Activated T-cell treated with anti-CD3 and anti-CD28 coated beads for 4 hours (primary cell): ENCODE measurements around the gene DES.
"Not testable (repeated sequence)": the region's sequence is repeated elsewhere in the genome, so short reads cannot be mapped to it uniquely, and the experiment has no call there.

Experiments
- DNase-seq: peaks from one replicate; pipeline ENCODE4 v3.0.0-alpha.2; 2020

Gene DES

DNA sequence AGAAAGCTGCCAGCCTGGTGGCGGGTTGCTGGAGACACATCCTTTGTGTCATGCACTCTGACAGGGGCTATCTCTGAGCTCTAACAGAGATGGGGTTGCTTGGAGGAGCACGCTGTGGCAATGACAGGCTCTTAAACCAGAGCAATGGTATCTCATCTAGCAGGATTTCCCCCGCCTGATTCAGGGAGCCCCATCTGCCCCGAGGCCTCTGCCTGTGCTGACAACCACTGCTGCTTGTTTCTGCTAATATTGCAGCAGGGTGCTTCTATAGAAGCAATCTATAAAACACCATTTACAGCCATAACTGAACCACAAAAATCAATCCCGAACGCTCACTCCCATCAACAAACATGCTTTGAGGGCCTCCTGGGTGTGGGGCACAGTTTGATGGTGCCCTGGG, 17.6 kb upstream of the DES start:
- no peak for DNase-seq

- no peak for DNase-seq
Observed at GRCh38 chr2:219401606-219402005, 16.6 kb upstream of the DES start.

DNA sequence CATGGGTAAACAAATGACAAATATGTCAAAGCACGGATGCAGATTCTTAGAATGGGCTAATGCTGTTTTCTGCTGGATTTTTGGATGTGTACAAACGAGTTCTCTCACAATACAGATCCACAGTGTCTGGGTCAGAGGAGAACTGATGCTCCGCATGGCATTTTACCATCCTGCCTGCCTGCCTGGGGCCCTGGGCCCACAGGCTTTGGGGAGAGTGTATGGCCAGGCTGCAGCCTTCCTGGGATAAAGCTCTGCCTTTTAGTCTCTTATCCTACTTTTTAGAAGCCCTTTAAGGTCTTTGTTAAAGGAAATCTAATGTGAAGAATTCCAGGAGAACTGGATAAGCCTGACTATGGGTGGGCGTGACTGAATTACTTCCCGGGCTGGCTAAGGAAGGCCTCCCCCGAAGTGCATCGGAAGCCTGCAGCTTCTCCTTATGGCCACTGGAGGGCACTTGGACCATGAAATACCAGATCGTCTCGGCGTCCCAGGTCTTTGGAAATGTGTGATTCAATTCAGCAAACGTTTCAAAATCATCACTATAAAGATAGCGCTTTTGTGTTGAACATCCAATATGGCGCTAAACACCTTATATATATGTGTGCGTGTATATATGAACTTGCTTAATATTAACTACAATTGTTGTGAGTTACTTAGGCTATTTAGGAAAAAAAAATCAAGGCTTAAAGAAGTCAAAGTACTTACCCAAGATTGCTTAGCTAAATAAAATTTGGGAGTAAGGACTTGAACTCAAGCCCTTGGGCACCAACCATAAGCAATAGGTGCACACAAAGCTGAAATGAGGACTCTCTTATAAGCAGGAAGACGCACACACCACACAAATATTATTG, 15.3 kb upstream of the DES start:
- peak; percentile 54 for DNase-seq

- no peak for DNase-seq
Observed at GRCh38 chr2:219403861-219404260, 14.3 kb upstream of the DES start.

DNA sequence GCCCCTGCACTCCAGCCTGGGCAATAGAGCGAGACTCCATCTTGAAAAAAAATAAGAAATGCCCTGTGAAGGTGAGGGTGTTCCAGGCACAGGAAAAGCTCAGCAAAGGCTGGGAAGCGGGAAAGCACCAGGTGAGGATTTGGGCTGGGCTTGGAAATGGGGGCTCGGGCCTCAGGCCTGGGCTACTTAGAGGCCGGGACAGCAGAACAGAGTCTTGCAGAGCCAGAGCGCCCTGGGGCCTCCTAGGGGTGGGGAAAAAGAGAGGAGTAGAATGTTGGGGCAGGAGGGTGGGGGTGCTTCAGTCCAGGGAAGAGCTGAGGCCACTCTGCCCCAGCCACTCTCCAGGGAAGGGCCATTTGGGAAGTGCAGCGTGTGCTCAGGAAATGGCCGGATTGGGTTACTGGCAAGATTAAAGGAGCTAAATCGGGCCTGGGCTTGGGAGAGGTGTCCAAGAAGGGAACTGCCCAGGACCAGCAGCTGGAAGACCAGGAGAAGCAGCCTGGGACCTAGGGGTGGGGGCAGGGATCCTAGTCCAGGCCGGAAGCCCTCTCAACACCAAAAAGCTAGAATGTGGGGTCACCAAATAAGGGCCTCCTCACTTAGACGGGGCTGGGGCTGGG, 13.8 kb upstream of the DES start:
- DNase-seq = no peak

- no peak for DNase-seq
Observed at GRCh38 chr2:219404954-219405353, 13.2 kb upstream of the DES start.

DNA sequence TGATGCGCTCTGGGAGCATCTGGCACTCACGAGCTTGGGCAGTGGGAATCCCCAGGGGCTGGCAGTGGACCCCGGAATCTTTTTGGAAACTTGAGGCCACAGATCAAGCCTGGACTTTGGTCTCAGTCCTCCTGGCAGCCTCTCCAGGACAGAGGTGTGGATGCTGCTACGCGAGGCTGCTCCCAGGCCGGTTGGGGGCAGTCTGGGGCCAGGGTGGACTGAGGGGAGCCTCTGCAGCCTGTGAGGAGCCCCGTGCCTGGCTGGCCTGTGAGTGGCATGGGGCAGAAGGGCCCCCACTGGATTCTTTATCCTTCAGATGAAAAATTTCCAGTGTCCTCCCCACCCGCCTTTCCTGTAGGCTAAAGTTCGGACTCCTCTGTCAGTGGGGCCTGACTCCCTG, 12.7 kb upstream of the DES start:
- DNase-seq = no peak

DNA sequence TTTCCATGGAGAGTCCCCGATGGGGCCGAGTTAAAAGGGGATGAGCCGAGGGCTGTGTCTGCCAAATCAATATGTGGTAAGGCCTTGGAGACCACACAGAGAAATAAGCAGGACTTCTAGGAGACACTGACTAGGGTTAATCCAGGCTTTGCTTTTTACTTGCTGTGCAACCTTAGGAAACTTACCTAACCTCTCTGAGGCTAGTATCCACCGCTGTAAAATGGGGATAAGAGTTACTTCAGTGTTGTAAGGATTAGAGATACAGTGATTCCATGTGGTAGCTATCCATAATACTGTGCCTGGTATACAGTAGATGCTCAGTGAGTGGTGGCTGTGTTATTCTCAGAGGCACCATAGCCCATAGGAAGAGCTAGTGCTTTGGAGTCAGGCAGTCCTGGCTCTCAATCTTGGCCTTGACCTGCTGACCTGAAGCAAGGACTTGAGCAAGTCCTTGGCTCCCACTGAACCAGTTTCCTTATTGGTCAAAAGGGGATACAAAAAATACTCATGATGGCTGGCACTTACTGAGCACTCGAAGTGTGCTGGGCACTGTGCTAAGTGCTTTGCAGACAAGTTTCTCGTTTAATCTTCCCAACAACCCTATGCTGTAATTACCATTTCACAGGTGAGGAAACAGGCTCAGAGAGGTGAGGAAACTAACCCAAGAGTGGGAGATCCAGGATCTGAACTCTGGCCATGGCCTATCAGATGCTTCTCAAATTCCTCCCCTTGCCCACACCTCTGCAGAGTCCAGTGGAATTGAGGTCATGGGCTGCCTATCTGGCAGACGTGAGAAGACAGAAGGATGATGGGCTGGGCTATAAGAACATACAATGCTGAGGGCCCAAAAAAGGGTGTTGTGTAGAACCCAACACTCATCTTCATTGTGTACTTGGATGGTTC, 12.0 kb upstream of the DES start:
- no peak for DNase-seq

GRCh38 chr2:219406861-219407230, 11.3 kb upstream of the DES start:
- DNase-seq = no peak

DNA sequence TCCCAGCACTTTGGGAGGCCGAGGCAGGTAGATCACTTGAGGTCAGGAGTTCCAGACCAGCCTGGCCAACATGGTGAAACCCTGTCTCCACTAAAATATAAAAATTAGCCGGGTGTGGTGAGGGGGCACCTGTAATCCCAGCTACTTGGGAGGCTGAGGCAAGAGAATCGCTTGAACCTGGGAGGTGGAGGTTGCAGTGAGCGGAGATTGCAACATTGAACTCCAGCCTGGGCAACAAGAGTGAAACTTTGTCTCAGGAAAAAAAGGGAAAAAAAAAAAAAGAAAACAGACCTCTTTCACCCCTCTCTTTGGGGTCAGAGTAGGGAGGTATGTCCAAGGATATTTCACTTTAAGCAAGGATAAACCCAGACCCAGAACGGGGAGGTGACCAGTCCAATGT, 10.8 kb upstream of the DES start:
- DNase-seq = not testable (repeated sequence)

GRCh38 chr2:219408204-219408603, 10.0 kb upstream of the DES start:
- no peak for DNase-seq

GRCh38 chr2:219408631-219409030, 9.5 kb upstream of the DES start:
- DNase-seq = no peak

DNA sequence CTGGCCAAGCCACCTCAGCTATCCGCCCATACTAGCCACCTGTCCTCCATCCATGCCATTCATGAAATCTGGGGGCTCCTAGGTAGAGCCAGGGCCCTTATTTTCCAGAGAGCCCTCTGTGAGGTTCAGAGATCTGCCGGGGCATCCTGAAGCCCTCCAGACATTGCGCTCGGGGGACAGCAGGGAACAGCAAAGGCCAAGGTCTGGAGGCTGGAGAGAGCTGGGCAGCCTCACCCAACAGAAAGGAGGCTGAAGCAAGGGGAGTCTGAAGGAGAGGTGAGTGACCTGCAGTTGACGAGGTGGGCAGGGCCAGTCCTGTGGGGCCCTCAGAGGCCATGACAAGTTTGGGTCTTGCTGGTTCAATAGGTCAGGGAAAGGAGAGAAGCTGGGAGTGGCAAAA, 8.6 kb upstream of the DES start:
- no peak for DNase-seq

DNA sequence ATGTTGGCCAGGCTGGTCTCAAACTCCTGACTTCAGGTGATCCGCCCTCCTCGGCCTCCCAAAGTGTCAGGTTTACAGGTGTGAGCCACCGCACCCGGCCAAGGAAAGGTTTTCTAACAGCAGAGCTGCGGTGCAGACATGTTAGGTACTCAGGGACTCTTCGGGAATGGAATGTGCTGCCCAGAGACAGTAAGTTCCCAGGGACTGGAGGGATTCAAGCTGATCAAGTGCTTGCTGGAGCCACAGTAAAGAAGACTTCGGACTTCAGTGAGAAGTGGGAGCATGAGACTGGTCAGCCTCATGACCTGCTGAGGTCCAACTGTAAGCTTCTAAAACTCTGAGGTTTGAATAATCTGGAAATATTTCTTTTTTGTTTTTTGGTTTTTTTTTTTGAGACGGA, 7.8 kb upstream of the DES start:
- DNase-seq = no peak

GRCh38 chr2:219414857-219415256, 3.3 kb upstream of the DES start:
- DNase-seq = no peak

- DNase-seq = no peak
Observed at GRCh38 chr2:219415580-219416234, 2.5 kb upstream of the DES start.

DNA sequence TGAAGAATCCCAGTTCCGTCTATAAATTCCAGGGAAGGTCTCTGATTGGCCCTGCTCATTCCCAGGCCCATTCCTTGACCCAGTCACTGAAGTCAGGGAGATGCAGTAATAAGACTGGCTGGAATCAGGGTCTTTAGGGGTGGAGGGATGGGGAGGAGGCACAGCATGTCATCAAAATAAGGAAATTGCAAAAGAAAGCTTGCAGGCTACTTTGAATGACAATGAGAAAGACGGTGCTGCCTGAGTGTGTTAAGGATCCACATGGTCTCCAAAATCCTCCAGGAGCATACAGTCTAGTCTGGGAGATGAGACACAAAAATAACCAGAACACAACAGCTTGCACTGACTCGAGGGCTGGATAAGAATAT, 2.0 kb upstream of the DES start:
- no peak for DNase-seq

DNA sequence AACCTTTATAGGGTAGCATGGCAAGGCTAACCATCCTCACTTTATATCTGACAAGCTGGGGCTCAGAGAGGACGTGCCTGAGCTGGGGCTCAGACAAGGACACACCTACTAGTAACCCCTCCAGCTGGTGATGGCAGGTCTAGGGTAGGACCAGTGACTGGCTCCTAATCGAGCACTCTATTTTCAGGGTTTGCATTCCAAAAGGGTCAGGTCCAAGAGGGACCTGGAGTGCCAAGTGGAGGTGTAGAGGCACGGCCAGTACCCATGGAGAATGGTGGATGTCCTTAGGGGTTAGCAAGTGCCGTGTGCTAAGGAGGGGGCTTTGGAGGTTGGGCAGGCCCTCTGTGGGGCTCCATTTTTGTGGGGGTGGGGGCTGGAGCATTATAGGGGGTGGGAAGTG, 1.2 kb upstream of the DES start:
- DNase-seq = no peak

DNA sequence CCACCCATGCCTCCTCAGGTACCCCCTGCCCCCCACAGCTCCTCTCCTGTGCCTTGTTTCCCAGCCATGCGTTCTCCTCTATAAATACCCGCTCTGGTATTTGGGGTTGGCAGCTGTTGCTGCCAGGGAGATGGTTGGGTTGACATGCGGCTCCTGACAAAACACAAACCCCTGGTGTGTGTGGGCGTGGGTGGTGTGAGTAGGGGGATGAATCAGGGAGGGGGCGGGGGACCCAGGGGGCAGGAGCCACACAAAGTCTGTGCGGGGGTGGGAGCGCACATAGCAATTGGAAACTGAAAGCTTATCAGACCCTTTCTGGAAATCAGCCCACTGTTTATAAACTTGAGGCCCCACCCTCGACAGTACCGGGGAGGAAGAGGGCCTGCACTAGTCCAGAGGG, 803 bp upstream of the DES start:
- DNase-seq = peak; percentile 31

DNA sequence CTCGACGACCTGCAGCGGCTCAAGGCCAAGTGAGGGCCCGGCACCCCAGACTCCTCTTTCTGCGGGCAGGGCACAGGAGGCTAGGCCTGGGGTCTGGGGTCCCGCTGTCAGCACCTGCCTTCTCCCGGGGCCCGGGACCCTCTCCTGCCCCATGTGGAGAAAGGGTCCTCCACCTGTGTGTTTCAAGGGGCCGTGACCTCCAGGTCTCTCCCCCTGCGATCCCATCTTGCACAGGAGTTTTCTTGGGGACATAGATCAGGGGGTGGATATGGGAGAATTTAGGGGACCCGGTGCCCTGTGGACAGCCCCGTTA, 791 bp downstream of the DES start:
- no peak for DNase-seq

DNA sequence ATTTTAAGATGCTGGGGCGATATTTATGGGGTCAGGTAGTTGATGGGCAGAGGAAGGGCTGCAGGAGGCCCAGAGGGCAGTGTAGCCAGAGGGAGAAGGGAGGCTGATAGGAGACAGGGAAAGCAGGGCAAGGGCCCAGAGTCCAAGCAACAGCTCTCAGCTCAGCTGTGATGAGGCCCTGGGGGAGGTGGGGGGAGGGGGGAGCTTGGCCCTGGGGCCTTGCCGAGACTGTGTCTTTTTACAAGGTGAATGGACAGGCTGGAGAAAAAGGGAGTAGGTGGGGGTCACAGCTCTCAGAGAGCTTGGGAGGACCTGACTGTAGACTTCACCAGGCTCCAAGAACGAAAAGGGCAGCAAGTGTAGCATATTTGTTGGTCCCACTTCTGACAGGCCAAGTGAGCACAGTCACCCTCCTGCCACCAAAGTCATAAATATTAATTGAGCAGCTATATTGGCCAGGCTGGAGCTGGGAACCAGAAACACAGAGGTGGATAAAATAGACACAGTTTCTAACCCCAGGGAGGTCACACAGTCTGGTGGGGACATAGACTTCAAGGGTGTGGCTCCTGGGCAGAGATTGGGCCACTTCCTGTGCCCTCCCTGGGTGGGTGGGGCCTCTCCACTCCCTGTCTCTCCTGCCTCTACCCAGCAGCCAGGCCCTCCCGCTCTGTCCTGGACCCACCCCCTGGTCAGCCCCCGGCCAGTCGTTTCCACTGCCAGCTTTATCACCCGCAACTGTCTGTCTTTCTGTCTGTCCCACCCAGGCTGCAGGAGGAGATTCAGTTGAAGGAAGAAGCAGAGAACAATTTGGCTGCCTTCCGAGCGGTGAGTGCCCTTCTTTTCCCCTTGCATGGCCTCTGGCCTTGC, 1.4 kb downstream of the DES start:
- no peak for DNase-seq

DNA sequence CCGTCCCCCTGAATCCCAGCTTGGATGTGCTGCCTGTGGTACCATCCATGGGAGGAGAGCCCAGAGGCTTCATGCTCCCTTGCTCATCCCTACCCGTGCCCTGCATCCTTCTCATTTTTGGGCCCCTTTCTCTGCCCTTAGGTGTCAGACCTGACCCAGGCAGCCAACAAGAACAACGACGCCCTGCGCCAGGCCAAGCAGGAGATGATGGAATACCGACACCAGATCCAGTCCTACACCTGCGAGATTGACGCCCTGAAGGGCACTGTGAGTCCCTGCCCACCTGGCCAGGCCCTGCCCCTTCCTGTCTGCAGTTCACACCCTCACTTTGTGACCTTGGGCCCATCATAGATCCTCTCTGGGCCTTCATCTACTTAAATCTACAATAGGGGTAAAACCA, 2.5 kb downstream of the DES start:
- no peak for DNase-seq

- no peak for DNase-seq
Observed at GRCh38 chr2:219421323-219421722, 3.1 kb downstream of the DES start.
